GM12874 (cell line): ENCODE measurements around the gene EYA3.

Experiments
- TF ChIP-seq, protein P1 (sequence below): IDR thresholded peaks from 2 replicates; pipeline ENCODE4 v1.5.1; 2011; ENCODE audit warnings: low read depth, mild to moderate bottlenecking, control low read depth, low read length, moderate library complexity; ENCODE audit not compliant: insufficient read depth

EYA3 gene

DNA sequence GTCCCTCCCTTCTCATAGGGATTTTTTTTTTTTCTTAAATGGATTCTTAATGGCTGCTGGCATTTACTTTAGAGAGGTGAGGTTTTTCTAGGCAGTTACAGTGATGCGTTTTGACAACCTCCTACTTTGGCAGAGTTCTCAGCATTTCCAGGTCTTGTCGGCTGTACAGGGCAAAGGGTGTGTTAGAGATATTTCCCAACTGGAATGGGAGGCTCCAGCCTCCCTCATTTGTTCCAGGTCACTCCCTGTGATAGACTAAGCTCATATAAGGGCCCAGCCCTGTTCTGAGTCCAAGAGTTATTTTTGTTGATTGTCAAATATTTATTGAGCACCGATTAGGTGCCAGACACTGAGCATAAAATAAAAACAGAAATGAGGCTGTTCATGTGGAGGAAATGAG lies 136.3 kb downstream of the EYA3 start:
- TF ChIP-seq, protein P1, sequence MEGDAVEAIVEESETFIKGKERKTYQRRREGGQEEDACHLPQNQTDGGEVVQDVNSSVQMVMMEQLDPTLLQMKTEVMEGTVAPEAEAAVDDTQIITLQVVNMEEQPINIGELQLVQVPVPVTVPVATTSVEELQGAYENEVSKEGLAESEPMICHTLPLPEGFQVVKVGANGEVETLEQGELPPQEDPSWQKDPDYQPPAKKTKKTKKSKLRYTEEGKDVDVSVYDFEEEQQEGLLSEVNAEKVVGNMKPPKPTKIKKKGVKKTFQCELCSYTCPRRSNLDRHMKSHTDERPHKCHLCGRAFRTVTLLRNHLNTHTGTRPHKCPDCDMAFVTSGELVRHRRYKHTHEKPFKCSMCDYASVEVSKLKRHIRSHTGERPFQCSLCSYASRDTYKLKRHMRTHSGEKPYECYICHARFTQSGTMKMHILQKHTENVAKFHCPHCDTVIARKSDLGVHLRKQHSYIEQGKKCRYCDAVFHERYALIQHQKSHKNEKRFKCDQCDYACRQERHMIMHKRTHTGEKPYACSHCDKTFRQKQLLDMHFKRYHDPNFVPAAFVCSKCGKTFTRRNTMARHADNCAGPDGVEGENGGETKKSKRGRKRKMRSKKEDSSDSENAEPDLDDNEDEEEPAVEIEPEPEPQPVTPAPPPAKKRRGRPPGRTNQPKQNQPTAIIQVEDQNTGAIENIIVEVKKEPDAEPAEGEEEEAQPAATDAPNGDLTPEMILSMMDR = no peak

DNA sequence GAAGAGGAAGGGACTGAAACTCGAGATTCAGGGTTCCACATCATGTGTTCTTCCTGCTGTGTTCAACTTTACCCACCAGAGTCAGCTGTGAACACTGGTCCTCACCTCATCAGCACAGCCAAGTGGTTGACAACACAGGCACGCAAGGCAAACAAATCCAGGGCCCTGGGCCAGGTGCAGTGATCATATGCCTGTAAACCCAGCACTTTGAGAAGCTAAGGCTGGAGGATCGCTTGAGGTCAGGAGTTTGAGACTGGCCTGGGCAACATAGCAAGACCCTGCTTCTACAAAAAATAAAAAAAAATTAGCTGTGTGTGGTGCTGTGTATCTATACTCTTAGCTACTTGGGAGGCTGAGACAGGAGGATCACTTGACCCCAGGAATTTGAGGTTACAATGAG lies 137.0 kb downstream of the EYA3 start:
- TF ChIP-seq, protein P1 = no peak

DNA sequence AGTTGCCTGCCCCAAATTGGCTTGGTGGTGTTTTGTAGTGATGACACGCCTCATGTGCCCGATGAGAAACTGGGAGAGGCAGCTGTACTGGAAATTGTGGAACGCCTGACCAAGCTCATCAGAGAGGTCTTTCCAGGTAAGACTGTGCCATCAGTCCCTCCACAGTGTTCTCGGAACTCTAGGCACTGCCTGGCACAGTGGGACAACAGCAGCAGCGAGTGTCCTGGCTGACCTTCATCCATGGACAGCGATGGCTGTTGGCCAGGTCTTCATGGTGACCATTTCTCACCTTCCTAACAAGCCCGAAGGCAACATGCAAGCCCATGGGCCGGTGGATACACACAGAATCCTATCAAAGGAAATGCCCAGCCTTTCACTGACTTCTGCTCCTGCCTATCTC lies 139.4 kb downstream of the EYA3 start:
- TF ChIP-seq, protein P1 = no peak

DNA sequence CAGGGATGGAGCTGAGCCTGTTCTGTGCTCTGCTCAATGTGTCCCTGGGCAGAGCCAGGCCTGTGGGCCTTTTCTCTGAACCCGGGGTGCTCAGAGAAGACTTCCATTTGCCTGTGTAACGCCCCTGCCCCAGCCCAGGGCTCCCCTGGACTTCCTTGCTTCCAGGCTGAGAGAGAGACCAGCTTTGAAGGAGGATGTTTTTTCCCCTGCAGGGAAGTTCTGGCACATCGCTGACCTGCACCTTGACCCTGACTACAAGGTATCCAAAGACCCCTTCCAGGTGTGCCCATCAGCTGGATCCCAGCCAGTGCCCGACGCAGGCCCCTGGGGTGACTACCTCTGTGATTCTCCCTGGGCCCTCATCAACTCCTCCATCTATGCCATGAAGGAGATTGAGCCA lies 143.4 kb downstream of the EYA3 start:
- TF ChIP-seq, protein P1 = no peak

DNA sequence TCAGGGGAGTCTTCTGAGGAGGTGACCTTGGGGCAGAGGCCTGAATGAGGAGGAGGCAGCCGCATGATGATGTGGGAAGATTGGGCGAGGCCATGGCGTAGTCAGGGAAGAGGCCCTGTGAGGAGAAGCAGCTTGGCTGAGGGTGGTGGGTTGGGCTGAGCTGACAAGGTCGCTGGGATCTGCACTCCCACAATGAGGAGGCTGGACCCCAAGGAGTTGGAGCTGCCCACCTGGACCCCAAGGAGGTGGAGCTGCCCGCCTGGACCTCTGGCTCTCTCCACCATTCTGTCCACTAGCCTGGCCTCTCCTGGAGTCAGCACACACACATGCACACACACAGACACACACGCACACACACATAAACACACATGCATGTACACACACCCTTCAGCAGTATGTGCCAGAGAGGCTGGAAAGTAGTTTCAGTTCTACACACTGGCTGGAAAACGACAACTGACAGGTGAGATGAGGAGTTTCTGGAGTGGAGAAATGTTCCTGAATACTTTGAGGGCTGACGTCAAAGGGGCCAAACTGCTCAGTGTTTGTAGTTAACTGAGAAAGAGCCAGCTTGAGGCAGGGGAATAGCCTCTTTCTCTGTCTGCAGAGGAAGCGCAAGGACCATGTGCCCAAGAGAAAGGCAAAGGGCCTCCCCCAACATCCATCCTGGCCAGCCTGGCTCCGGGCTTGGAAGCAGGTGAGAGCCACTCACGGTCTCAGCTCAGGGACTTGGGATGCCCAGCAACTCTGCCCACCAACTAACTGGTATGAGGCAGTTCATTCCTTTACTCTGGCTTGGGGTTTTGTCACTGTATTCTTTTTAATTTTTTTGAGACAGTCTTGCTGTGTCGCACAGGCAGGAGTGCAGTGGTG lies 146.5 kb downstream of the EYA3 start:
- TF ChIP-seq, protein P1 = no peak

DNA sequence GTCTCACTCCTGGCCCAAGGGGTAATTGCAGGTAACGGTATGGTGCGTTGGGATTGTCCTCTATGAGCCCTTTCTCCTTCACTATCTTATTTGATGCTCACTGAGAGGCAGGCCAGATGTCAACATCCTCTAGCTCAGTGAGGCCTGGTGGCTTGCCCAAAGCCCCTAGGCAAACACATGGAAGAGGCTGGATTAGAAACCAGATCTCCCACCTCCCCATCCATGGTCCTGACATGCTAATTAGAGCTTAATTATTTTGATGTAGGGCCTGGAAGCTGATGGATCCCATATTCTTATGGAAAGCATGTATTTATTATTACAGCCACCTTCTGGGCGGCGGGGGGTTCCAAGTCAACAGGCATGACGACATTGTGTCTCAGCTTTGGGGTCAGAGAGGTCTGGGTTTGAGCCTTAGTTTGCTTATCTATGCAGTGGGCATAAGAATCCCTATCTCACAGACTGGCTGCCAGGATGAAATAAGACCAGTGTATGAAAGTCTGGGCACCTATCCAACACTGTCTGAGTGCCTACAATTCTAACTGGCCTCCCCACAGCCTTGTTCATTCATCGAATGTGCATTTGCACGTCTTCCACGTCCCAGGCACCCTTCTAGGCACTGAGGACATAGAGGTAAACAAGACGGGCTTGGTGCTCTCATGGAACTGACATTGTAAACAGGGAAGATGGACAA lies 147.4 kb downstream of the EYA3 start:
- TF ChIP-seq, protein P1 = no peak

DNA sequence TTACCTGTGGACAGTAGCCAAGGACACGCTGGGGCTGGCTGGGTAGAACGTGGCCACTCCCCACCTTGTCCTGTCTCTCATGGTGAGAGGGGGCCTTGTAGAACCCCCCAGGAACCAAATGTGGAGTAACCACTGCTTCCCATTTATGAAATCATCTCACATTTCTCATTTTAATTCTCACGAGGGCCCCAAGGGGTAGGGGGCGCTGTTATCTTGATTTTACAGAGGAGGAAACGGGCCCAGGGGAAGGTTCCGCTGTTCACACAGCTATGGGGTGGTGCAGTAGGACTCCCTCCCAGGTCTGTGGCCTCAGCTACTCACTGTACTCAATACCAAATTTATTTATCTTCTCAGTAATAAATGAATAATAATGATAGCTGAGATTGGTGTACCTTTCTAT lies 148.1 kb downstream of the EYA3 start:
- TF ChIP-seq, protein P1 = peak; percentile 46; the same call in 1 of the 2 replicates
